ENCODE measurements around the gene TMCC2. TPM values are rescaled to one million over a fixed set of nuclear protein-coding genes. Genes with fewer than 3 reads are reported as not detected.

TMCC2 gene
- total RNA-seq, 1 experiment from 2014 or later, result 3.1 TPM

DNA sequence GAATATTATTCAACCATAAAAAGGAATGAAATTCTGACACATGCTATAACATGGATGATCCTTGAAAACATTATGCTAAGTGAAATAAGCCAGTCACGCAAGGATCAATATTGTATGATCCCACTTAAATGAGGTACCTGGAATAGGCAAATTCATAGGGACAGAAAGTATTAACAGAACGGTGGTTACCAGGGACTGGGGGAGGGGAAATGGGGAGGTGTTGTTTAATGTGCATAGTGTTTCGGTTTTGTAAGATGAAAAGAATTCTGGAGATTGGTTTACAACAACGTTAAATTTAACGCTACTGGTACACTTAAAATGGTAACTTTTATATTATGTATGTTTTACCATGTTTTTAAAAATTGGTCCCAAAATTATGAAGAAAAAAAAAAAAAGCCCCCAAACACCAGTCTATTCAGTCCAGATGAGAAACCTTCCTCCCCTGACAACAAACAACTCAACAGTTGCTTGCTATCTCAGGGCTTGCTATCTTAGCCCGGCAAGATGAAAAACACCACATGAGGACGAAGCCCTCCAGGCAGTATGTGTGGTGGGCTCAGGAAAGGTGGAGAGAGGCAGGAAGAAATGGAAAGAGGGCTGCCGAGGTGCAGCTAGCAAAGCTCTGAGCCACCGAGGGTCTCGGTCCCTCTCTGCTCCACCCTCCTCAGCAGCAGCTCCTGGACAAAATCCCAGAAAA, 85.3 kb downstream of the TMCC2 start:
- intact Hi-C loops (cut with micrococcal nuclease; ENCODE audit: unreplicated experiment) (no loop called here), in situ Hi-C loops (cut with HindIII; ENCODE audit: low pct_unique_long_range_greater_than_20kb, low sequenced_read_pairs) (no loop called here)
- TF ChIP-seq SIN3A (IDR thresholded peaks at IDR 0.05; ENCODE audit: borderline replicate concordance, insufficient read depth, low read depth, low read length) (no peak), CTCF (IDR thresholded peaks at IDR 0.05) (no peak), POLR2AphosphoS5 (IDR thresholded peaks at IDR 0.05; ENCODE audit: low read depth, low read length) (no peak), TCF7L2 (IDR thresholded peaks at IDR 0.05; ENCODE audit: low read depth, low read length) (no peak)
- TF ChIP-seq, protein P1, sequence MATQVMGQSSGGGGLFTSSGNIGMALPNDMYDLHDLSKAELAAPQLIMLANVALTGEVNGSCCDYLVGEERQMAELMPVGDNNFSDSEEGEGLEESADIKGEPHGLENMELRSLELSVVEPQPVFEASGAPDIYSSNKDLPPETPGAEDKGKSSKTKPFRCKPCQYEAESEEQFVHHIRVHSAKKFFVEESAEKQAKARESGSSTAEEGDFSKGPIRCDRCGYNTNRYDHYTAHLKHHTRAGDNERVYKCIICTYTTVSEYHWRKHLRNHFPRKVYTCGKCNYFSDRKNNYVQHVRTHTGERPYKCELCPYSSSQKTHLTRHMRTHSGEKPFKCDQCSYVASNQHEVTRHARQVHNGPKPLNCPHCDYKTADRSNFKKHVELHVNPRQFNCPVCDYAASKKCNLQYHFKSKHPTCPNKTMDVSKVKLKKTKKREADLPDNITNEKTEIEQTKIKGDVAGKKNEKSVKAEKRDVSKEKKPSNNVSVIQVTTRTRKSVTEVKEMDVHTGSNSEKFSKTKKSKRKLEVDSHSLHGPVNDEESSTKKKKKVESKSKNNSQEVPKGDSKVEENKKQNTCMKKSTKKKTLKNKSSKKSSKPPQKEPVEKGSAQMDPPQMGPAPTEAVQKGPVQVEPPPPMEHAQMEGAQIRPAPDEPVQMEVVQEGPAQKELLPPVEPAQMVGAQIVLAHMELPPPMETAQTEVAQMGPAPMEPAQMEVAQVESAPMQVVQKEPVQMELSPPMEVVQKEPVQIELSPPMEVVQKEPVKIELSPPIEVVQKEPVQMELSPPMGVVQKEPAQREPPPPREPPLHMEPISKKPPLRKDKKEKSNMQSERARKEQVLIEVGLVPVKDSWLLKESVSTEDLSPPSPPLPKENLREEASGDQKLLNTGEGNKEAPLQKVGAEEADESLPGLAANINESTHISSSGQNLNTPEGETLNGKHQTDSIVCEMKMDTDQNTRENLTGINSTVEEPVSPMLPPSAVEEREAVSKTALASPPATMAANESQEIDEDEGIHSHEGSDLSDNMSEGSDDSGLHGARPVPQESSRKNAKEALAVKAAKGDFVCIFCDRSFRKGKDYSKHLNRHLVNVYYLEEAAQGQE (IDR thresholded peaks at IDR 0.05; ENCODE audit: insufficient read depth in 1 of 2, low read depth in 2 of 2, low read length in 1 of 2), result no peak
- H3K27me3 ChIP-seq (ENCODE audit: control insufficient read depth, insufficient read depth, low read length), result no peaks in the 10 kb centered on the region
- BruUV-seq (replicated peaks), result no TSS peak
- no peak for DNase-seq (ENCODE audit: low read depth, low spot score)
- peaks cover 50% of the 10 kb centered on the region for H3K4me1 ChIP-seq (ENCODE audit: control insufficient read depth, insufficient read depth, low read length)
- no peaks in the 10 kb centered on the region for H3K9me3 ChIP-seq (ENCODE audit: control insufficient read depth, insufficient read depth, low read depth, low read length)
- H3K36me3 ChIP-seq (ENCODE audit: control insufficient read depth, insufficient read depth, low read length), result peaks cover 6% of the 10 kb centered on the region
- ATAC-seq, result no peak
- CTCF ChIA-PET, result no interaction called here
- POLR2A ChIA-PET, result no interaction called here
- H3K27ac ChIP-seq (ENCODE audit: low read length), result peak overlapping the region; percentile 73
- no peak overlapping the region; a peak in 1 of 4 replicates for H3K4me3 ChIP-seq (ENCODE audit: low read depth in 2 of 2, low read length in 2 of 2)

DNA sequence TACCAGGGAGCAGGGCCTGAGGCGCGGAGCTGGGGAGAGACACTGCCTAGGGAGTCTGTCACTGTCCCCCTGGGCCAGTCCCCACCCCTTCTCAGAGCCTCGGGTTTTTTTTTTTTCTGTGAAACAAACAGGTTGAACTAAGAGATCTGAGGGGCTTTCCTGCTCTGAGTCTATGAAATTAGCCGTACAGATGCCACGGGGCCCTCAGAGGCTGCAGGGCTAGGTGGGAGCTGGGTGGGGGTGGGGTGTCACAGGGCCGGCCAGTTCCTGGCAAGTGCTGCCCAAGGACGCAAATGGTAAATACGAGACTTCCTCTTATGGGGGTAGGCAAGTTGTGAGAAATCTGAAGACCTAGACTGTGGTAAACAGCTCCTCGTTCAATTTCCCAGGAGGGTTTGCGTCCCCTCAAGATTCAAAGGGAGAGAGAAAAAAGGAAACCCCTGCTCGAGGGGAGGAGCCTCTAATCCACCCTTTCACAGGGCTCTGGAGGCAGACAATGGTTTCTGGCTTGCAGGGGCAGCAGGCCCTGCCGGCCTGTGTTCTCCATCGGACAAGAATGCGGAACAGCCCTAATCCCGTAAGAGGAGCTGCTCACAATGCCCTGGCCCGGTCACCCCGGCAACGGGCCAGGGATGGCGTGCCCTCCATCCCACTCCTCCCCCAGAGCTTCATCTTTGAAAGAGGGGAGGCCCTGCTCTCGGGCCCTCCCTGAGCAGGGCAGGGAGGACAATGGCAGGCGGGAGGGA, 86.0 kb downstream of the TMCC2 start:
- ChIA-PET CTCF (interaction anchor here (0.7 kb wide), 1 partner anchor 8 kb away, joined by 3 read pairs; no protein-coding TSS in a partner anchor), POLR2A (no interaction called here)
- no peak for DNase-seq (ENCODE audit: low read depth, low spot score)
- Histone ChIP-seq H3K4me1 (ENCODE audit: control insufficient read depth, insufficient read depth, low read length) (peaks cover 57% of the 10 kb centered on the region), H3K27me3 (ENCODE audit: control insufficient read depth, insufficient read depth, low read length) (no peaks in the 10 kb centered on the region), H3K4me3 (ENCODE audit: low read depth in 2 of 2, low read length in 2 of 2) (peak overlapping the region in 1 of 2 experiments; percentile 24; a peak in 2 of 4 replicates), H3K27ac (ENCODE audit: low read length) (peak overlapping the region; percentile 73), H3K36me3 (ENCODE audit: control insufficient read depth, insufficient read depth, low read length) (0 out of 2 replicates have a peak, but pooled peaks cover 6% of the 10 kb centered on the region), H3K9me3 (ENCODE audit: control insufficient read depth, insufficient read depth, low read depth, low read length) (no peaks in the 10 kb centered on the region)
- TF ChIP-seq SIN3A (IDR thresholded peaks at IDR 0.05; ENCODE audit: borderline replicate concordance, insufficient read depth, low read depth, low read length) (no peak), CTCF (IDR thresholded peaks at IDR 0.05) (no peak), TCF7L2 (IDR thresholded peaks at IDR 0.05; ENCODE audit: low read depth, low read length) (no peak), POLR2AphosphoS5 (IDR thresholded peaks at IDR 0.05; ENCODE audit: low read depth, low read length) (no peak)
- TF ChIP-seq, protein P1 (IDR thresholded peaks at IDR 0.05; ENCODE audit: insufficient read depth in 1 of 2, low read depth in 2 of 2, low read length in 1 of 2), result no peak
- no peak for ATAC-seq
- intact Hi-C loops (cut with micrococcal nuclease; ENCODE audit: unreplicated experiment) (no loop called here), in situ Hi-C loops (cut with HindIII; ENCODE audit: low pct_unique_long_range_greater_than_20kb, low sequenced_read_pairs) (no loop called here)
- BruUV-seq (replicated peaks), result no TSS peak
